NCI-H446 (cell line): ENCODE results near the gene SLC35F3.
A peak's percentile ranks its signal among the peaks of the same experiment; 100 is the strongest.

Source experiments
- DNase-seq, 2 experiments: peaks; one replicate each; lab custom pipeline; 2025; lab: John Stamatoyannopoulos, UW

SLC35F3 gene

GRCh38 chr1:233972951-233973635, 68.6 kb downstream of the SLC35F3 start:
- DNase-seq = no peak

- no peak for DNase-seq
Measured at GRCh38 chr1:233975486-233975885, 71.0 kb downstream of the SLC35F3 start.

DNA sequence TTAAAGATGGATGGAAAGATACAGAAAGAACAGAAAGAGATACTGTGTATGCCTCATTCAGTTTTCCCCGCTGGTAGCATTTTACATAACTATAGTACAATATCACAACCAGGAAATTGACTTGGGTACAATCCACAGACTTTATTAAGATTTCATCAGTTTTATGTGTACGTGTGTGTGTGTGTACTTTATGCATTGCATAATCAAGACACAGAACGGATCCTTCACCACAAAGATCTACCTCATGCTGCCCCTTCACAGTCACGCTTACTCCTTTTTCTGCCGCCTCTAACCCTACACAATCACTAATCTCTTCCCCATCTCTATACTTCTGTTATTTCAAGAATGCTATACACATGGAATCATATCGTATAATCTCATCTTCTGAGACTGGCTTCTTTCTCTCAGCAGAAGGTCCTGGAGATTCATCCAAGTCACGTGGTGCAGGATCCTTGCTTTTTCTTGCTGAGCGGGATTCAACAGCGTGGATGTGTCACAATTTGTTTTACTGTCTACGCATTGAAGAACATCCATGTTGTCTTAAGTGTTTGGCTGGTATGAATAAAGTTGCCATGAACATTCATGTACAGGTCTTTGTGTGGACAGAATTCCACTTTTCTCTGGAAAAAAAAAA, 76.7 kb downstream of the SLC35F3 start:
- no peak for DNase-seq

- no peak for DNase-seq
Measured at GRCh38 chr1:233982827-233983518, 78.5 kb downstream of the SLC35F3 start.

DNA sequence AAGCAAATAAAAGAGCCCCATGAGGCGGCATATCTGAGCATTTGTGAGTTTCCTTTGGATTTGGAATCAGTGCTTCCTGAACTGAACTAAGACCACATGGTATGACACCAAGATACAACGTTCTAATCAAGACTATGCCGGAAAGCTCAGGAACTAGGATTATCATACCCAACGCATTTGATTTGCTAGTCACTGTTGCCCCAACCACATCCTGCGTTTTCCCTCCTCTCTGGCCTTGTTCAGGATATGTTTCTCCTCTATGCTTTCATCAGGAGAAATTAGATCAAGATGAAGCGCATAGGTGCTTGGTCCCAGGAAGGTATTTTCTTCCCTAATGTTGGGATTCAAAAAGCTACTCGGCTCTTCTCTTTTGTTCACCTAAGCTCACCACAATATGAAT, 79.3 kb downstream of the SLC35F3 start:
- no peak for DNase-seq

DNA sequence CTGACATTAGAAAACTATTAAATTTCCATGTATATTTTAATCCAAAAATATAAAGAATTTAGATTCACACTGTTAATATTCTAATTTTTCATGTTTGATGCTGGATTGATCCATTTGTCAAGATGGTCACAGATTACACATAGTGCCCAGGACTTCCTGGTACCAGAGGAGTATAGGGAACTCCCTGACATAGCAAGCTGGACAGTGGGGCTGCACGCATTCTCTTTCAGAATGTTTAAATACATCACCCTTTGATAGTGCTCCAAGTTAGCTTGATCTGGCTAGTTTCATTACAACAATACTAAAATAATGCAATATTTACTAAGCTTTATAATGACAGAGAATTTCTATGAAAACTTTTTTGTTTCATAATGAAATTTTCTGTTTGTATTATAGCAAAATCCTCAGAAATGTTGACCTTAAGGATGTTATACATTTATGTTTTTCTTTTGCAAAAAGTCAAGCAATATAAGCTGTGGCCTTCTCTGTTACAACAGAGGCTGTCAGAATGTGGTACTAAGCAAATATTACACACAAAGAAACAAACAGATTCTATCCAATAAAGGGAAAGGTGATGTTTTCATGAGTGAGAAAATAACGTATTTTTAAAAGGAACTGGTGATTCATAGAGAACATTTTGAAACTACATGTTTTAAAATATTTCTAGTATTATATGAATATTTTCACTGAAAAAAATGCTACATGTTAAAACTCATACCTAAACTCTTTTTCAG, 84.7 kb downstream of the SLC35F3 start:
- DNase-seq = no peak

GRCh38 chr1:233990486-233990885, 86.0 kb downstream of the SLC35F3 start:
- DNase-seq = no peak

DNA sequence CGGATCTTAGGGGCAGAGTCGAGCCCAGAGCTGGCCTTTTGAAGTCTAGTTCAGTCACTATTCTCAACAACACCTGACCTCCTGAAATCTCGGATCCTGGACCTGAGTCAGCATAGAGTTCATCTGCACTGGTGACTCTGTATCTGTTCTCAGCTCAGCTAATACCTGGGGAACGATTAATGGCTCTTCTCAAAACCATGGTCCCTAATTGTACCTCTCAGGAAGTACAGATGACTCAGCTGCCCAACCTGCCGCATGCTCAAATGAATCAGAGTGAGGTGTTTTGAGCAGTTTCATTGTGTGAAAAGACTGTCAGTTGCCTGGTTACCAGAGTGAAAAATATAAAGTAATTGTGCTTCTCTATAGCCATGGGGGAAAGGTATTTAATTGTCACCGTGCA, 89.2 kb downstream of the SLC35F3 start:
- no peak for DNase-seq

GRCh38 chr1:233994112-233994511, 89.6 kb downstream of the SLC35F3 start:
- DNase-seq = no peak

- DNase-seq = no peak
Measured at GRCh38 chr1:233998456-233998855, 94.0 kb downstream of the SLC35F3 start.

GRCh38 chr1:233998891-233999290, 94.4 kb downstream of the SLC35F3 start:
- peak in 1 of 2 experiments; percentile 28 for DNase-seq

DNA sequence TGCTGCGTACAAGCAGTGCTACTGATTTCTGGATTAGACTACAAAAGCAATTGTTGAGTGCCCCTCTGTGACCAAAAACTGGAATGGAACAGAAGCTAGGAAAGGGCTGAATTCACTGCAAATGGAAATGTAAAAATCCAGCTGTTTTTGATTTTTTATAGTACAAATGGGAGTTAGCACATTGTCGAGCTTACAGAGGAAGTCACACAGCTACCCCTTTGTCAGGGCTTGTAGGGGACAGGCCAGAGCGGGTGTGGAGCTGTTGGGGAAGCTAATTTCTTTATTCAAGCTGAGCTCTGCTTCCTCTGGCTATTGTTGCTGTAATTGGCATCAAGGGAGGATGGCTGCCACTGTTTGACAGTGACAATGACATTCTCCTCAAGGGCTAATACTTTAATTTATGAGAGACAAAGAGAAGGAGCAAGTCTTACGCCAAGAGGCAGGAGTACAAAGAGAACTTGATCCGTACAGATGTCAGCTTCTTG, 96.1 kb downstream of the SLC35F3 start:
- no peak for DNase-seq

DNA sequence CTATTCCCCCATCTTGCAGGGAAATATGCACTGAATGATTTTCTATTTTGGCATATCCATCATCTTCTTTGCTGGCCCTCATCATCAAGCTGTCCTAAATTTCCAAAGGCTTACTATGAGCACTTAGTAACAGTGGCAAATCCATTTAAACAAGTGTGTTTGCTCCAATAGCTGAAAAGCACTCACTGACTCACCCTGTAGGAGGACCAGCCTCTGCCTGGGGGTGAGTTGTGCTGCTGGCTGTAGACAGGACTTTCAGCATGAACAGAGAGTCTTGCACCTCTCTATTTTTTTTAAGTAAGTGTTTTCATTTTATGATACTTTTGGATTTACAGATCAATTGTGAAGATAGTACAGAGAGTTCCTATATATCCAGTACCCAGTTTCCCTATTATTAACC, 97.3 kb downstream of the SLC35F3 start:
- DNase-seq = no peak

GRCh38 chr1:234004591-234004990, 100.1 kb downstream of the SLC35F3 start:
- DNase-seq = no peak

DNA sequence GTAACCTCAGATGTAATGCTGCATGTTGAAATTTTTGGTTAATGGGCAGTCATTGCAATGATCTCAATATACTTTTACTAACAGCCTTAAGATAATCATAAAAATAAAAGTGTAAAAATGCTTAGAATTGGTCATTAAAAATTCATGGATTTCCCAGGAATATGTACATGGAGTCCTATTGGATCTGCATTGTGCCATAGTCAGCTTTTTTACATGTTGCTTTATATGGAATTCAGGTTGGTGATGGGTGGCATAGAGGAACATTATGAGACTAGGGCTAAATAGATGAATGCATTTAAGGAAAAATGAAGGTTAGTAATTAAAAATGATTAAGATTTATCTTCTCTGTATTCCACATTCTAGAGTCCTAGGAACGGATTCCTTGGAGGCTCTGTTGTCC, 103.2 kb downstream of the SLC35F3 start:
- DNase-seq = no peak

- no peak for DNase-seq
Measured at GRCh38 chr1:234008591-234008990, 104.1 kb downstream of the SLC35F3 start.

- no peak for DNase-seq
Measured at GRCh38 chr1:234009668-234010067, 105.2 kb downstream of the SLC35F3 start.

DNA sequence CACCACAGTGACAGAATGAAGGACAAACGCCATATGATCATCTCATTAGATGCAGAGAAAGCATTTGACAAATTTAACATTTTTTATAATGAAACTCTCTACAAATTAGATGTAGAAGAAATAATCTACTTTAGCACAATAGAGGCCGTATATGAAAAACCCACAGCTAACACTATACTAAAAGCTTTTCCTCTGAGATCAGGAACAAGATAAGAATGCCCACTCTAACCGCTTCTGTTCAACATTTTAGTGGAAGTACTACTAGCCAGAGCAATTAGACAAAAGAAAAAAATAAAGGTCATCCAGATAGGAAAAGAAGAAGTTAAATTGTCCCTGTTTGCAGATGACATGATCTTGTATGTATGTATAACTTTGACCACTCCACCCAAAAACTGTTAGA, 109.7 kb downstream of the SLC35F3 start:
- no peak for DNase-seq

GRCh38 chr1:234018816-234019215, 114.3 kb downstream of the SLC35F3 start:
- DNase-seq = no peak

- DNase-seq = no peak
Measured at GRCh38 chr1:234019387-234019786, 114.9 kb downstream of the SLC35F3 start.

GRCh38 chr1:234022302-234022701, 117.8 kb downstream of the SLC35F3 start:
- DNase-seq = no peak

DNA sequence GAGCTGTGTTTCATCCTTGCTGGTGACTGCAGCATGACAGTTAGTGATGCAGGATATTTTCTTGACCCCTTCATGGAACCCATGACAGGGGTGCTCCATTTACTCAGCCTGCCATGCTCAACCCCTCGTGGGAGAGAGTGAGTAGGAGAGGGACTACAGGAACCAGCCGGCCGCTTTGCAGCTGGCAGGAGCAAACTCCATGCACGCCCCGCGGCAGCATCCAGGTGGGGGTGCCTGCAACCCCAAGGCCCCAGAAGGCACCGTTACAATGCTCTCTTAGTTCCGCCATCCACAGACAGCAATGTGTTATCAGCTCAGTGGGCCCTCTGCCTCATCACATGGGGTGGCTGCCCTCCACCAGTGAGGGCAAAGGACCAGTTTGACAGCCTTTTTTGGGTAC, 135.1 kb downstream of the SLC35F3 start:
- no peak for DNase-seq
